ENCODE measurements around the gene TREM1. TPM values are rescaled to one million over a fixed set of nuclear protein-coding genes. Genes with fewer than 3 reads are reported as not detected.

TREM1 gene
- total RNA-seq, 1 donor from 2014 or later, result 0.98 TPM

DNA sequence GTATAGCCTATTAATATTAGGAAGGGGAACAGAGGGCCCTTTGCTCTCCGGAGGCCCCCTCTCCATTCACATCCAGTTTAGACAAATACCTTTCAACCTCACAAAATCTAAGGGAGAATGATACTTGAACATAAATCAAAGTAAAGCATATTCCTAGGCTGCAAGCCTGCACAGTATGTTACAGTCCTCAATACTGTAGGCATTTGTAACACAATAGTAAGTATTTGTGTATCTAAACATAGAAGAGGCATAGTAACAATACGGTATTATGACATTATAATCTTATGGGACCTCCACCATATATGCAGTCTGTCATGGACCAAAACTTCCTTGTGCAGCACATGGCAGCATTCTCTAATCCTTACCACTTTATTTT lies 2.3 kb upstream of the TREM1 start:
- Histone ChIP-seq H3K4me1 (no peaks in the 10 kb centered on the region), H3K9me3 (no peaks in the 10 kb centered on the region), H3K4me3 (no peak overlapping the region), H3K27me3 (no peaks in the 10 kb centered on the region), H3K36me3 (no peaks in the 10 kb centered on the region), H3K27ac (no peak overlapping the region)
- intact Hi-C loops (cut with DNase I), result no loop called here
- DNase-seq (ENCODE audit: extremely low spot score in 2 of 2), result no peak
- TF ChIP-seq POLR2A (IDR thresholded peaks at IDR 0.05) (no peak), POLR2AphosphoS5 (IDR thresholded peaks at IDR 0.05; ENCODE audit: insufficient read depth in 1 of 2, low read depth in 1 of 2) (no peak)
- TF ChIP-seq, protein P1, sequence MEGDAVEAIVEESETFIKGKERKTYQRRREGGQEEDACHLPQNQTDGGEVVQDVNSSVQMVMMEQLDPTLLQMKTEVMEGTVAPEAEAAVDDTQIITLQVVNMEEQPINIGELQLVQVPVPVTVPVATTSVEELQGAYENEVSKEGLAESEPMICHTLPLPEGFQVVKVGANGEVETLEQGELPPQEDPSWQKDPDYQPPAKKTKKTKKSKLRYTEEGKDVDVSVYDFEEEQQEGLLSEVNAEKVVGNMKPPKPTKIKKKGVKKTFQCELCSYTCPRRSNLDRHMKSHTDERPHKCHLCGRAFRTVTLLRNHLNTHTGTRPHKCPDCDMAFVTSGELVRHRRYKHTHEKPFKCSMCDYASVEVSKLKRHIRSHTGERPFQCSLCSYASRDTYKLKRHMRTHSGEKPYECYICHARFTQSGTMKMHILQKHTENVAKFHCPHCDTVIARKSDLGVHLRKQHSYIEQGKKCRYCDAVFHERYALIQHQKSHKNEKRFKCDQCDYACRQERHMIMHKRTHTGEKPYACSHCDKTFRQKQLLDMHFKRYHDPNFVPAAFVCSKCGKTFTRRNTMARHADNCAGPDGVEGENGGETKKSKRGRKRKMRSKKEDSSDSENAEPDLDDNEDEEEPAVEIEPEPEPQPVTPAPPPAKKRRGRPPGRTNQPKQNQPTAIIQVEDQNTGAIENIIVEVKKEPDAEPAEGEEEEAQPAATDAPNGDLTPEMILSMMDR (IDR thresholded peaks at IDR 0.05), result no peak

DNA sequence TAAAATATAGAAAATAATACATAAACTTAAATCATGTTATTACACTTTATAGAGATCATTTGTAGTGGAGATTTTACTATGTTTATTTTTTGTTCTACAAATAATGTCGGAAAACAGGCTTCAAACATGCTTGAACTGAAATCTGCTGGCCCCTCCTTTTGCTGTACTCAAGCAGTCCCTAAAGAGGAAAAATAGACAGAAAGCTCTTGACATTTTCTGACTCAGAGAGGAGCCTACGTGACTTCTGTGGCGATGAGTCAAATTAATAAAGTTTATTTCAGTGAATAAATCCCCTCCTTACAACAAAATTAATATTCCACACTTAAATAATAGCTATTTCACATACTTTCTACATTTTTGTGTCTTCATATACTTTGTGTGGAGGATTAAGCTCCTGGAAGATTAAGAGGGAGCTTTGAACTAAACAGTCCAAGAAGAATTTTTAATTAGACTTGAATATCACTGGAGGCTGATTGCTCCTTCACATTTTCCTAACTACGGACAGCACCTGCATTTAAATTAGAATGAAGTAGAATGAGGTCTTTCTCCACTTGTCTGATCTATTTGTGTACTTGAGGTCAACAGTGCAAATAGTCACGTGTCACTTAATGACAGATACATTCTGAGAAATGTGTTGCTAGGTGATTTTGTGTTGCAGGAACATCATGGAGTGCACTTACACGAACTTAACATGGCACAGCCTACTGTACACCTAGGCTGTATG lies 1.7 kb upstream of the TREM1 start:
- intact Hi-C loops (cut with DNase I), result no loop called here
- Histone ChIP-seq H3K27me3 (no peaks in the 10 kb centered on the region), H3K4me3 (no peak overlapping the region), H3K27ac (no peak overlapping the region), H3K9me3 (no peaks in the 10 kb centered on the region), H3K36me3 (no peaks in the 10 kb centered on the region), H3K4me1 (no peaks in the 10 kb centered on the region)
- TF ChIP-seq POLR2A (IDR thresholded peaks at IDR 0.05), result no peak
- TF ChIP-seq POLR2AphosphoS5 (IDR thresholded peaks at IDR 0.05; ENCODE audit: insufficient read depth in 1 of 2, low read depth in 1 of 2), result no peak
- TF ChIP-seq, protein P1 (IDR thresholded peaks at IDR 0.05), result no peak
- no peak for DNase-seq (ENCODE audit: extremely low spot score in 2 of 2)

DNA sequence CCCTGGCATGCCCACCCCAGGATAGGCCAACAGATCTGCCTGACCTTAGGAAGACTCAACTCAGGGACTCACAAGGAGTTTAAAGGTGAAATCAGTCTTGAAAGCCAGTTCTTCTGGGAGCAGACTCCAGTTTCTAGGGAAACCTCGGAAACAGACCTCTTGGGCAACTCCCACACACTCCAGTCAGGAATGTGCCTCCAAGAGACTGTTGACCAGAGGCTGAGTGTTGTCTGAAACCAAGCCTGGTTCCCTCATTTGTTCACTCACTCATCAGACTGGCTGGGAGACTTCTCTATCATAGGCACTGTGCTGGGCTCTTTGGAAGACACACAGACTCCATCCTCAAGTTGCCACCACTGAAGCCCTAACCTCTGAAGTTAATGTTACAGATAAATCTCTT lies 1.8 kb downstream of the TREM1 start:
- Histone ChIP-seq H3K9me3 (no peaks in the 10 kb centered on the region), H3K36me3 (no peaks in the 10 kb centered on the region), H3K4me1 (no peaks in the 10 kb centered on the region), H3K27ac (no peak overlapping the region), H3K27me3 (no peaks in the 10 kb centered on the region), H3K4me3 (no peak overlapping the region)
- DNase-seq (ENCODE audit: extremely low spot score in 2 of 2), result no peak
- TF ChIP-seq POLR2AphosphoS5 (IDR thresholded peaks at IDR 0.05; ENCODE audit: insufficient read depth in 1 of 2, low read depth in 1 of 2) (no peak), POLR2A (IDR thresholded peaks at IDR 0.05) (no peak)
- TF ChIP-seq, protein P1 (IDR thresholded peaks at IDR 0.05), result no peak
- intact Hi-C loops (cut with DNase I), result no loop called here

DNA sequence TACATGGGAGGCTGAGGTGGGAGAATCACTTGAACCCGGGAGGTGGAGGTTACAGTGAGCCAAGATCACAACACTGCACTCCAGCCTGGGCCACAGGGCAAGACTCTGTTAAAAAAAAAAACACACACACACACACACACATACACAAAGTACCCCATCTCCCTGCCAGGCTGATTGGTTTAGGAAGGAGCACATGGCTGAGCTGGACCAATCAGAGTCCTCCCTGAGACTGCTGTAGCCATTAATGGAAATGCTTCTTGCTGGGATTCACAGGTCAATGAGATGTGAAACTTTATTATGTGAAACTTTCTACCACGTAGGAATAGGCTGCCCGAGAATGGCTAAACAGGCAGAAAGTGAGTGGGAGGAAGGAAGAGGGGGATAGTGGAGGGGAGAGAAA lies 2.9 kb downstream of the TREM1 start:
- Histone ChIP-seq H3K4me3 (no peak overlapping the region), H3K4me1 (no peaks in the 10 kb centered on the region), H3K36me3 (no peaks in the 10 kb centered on the region), H3K27ac (no peak overlapping the region), H3K9me3 (no peaks in the 10 kb centered on the region), H3K27me3 (no peaks in the 10 kb centered on the region)
- no peak for TF ChIP-seq POLR2A (IDR thresholded peaks at IDR 0.05)
- no peak for TF ChIP-seq POLR2AphosphoS5 (IDR thresholded peaks at IDR 0.05; ENCODE audit: insufficient read depth in 1 of 2, low read depth in 1 of 2)
- TF ChIP-seq, protein P1 (IDR thresholded peaks at IDR 0.05), result no peak
- no peak for DNase-seq (ENCODE audit: extremely low spot score in 2 of 2)
- intact Hi-C loops (cut with DNase I), result no loop called here

DNA sequence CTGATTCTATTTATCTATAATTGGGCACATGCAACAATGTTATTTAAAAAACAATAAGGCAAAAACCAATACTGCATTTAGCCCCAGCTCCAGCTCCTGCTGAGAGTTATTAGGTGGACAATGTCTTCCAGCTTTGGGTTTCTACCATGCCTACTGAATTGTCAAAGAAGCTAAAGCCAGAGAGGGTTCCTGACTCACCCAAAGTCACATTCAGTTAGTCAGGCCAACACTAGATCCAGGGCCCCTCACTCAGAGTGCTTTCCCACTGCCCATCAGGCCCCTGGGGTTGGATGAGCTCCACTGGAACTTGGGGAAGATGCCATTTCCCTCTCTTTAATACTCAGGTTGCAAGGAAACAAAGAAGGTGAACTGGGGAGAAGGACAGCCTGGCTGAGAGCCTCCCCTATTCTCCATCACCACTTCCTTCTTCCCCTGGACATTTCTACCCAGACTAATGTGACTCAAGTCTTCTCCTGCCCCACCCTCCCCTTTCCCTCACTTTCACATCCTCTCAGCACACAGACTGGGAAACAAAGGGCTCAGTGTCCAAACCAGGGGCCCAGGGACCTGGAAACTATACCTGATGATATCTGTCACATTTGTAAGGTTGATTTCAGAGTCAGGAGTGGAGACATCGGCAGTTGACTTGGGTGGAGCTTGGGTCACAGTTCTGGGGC lies 6.0 kb downstream of the TREM1 start:
- no peak for DNase-seq (ENCODE audit: extremely low spot score in 2 of 2)
- Histone ChIP-seq H3K27me3 (no peaks in the 10 kb centered on the region), H3K4me1 (no peaks in the 10 kb centered on the region), H3K4me3 (no peak overlapping the region), H3K27ac (no peak overlapping the region), H3K9me3 (no peaks in the 10 kb centered on the region), H3K36me3 (no peaks in the 10 kb centered on the region)
- no peak for TF ChIP-seq POLR2AphosphoS5 (IDR thresholded peaks at IDR 0.05; ENCODE audit: insufficient read depth in 1 of 2, low read depth in 1 of 2)
- TF ChIP-seq, protein P1 (IDR thresholded peaks at IDR 0.05), result no peak
- TF ChIP-seq POLR2A (IDR thresholded peaks at IDR 0.05), result no peak
- intact Hi-C loops (cut with DNase I), result no loop called here

Data from vagina (tissue), 2 donors.